HepG2 (cell line): ENCODE measurements around the gene EFNA4. TPM values are rescaled to one million over a fixed set of nuclear protein-coding genes. Genes with fewer than 3 reads are reported as not detected.
A peak's percentile ranks its signal among the peaks of the same experiment; 100 is the strongest.

Experiments
- CBX2 ChIP-seq, 2 experiments: fragments of 200-600 bp in 1 of 2; sonication (generic); formaldehyde crosslinking in 1 of 2; IDR thresholded peaks; 2 replicates each; pipeline versions ENCODE4 v1.7.0 to v1.8.1; 2018 to 2022; ENCODE audit warnings: low read depth in 2 of 2, low read length in 1 of 2, mild to moderate bottlenecking in 1 of 2, missing genetic modification reagents in 1 of 2
- FOXJ3 ChIP-seq: sonication (generic); formaldehyde crosslinking; IDR thresholded peaks from 2 replicates; pipeline ENCODE4 v1.4.0; 2020; ENCODE audit warnings: missing genetic modification reagents, mild to moderate bottlenecking, borderline replicate concordance
- HNF4G ChIP-seq, 2 experiments: sonication (generic) in 1 of 2; formaldehyde crosslinking in 1 of 2; IDR thresholded peaks; 2 replicates each; pipeline versions ENCODE4 v1.4.0 to v1.6.1; 2011 to 2020; ENCODE audit warnings: borderline replicate concordance in 2 of 2, low read depth in 2 of 2, mild to moderate bottlenecking in 2 of 2, low read length in 1 of 2, missing genetic modification reagents in 1 of 2, moderate library complexity in 1 of 2
- HOXA9 ChIP-seq: sonication (generic); formaldehyde crosslinking; IDR thresholded peaks from 2 replicates; pipeline ENCODE4 v1.8.1; 2022; ENCODE audit warnings: missing genetic modification reagents, mild to moderate bottlenecking, moderate library complexity, borderline replicate concordance
- KLF16 ChIP-seq, 2 experiments: sonication (generic) in 1 of 2; formaldehyde crosslinking in 1 of 2; IDR thresholded peaks; 2 replicates each; pipeline versions ENCODE4 v1.6.1 to v1.8.0; 2016 to 2023; ENCODE audit warnings: missing genetic modification reagents in 2 of 2, missing compliant biosample characterization in 1 of 2
- ZBTB20 ChIP-seq: sonication (generic); formaldehyde crosslinking; IDR thresholded peaks from 2 replicates; pipeline ENCODE4 v1.8.1; 2023; ENCODE audit warnings: missing genetic modification reagents, low read depth, mild to moderate bottlenecking, borderline replicate concordance
- ZNF572 ChIP-seq: sonication (generic); formaldehyde crosslinking; IDR thresholded peaks from 2 replicates; pipeline ENCODE4 v1.5.1; 2020; ENCODE audit warnings: mild to moderate bottlenecking, missing genetic modification reagents
- ZSCAN25 ChIP-seq: sonication (generic); formaldehyde crosslinking; IDR thresholded peaks from 2 replicates; pipeline ENCODE4 v1.8.0; 2022; ENCODE audit warnings: mild to moderate bottlenecking, missing genetic modification reagents
- polyA plus RNA-seq, 8 experiments: library from polyadenylated mRNA; depleted of rRNA in 3 of 8; stranded (reverse) in 7 of 8; unstranded in 1 of 8; fragments of >200 nt; fragmentation: Illumina TruSeq in 4 of 8; extraction: Trizol in 4 of 8; gene quantifications; 2 replicates each; pipeline versions ENCODE4 v1.2.1 to v1.2.3, GENCODE V29; 2011 to 2016; ENCODE audit warnings: low read depth in 4 of 8, missing spikeins in 1 of 8, mixed read lengths in 1 of 8; ENCODE audit not compliant: insufficient read depth in 1 of 8
- total RNA-seq, 5 experiments: library from RNA; depleted of rRNA; stranded (reverse); fragments of >200 nt; fragmentation: Illumina TruSeq; extraction: Trizol; gene quantifications; 2 replicates each; pipeline ENCODE4 v1.2.3, GENCODE V29; 2016; ENCODE audit warnings: low read depth in 1 of 5
- TF ChIP-seq, protein P1 (sequence below), 2 experiments: sonication (generic) in 1 of 2; formaldehyde crosslinking in 1 of 2; IDR thresholded peaks; 2 replicates each; pipeline versions ENCODE4 v1.6.1 to v1.9.0; 2014 to 2022; ENCODE audit warnings: antibody characterized with exemption in 1 of 2, borderline replicate concordance in 1 of 2, inconsistent platforms in 1 of 2, low read depth in 1 of 2, missing genetic modification reagents in 1 of 2
- TF ChIP-seq, protein P2 (sequence below): sonication (generic); formaldehyde crosslinking; IDR thresholded peaks from 2 replicates; pipeline ENCODE4 v1.5.1; 2020; ENCODE audit warnings: missing genetic modification reagents, mild to moderate bottlenecking, borderline replicate concordance
- TF ChIP-seq, protein P3 (sequence below): sonication (generic); formaldehyde crosslinking; IDR thresholded peaks from 2 replicates; pipeline ENCODE4 v1.4.0; 2020; ENCODE audit warnings: missing genetic modification reagents
- TF ChIP-seq, protein P4 (sequence below): sonication (generic); formaldehyde crosslinking; IDR thresholded peaks from 2 replicates; pipeline ENCODE4 v1.4.0; 2020; ENCODE audit warnings: missing genetic modification reagents, mild to moderate bottlenecking, borderline replicate concordance

The EFNA4 gene
- total and polyA plus RNA-seq, 2 of the 13 experiments (the other 11 are each of a cell fraction or from before 2014, with no cell fraction given), result 12.0 to 17.2 TPM

DNA sequence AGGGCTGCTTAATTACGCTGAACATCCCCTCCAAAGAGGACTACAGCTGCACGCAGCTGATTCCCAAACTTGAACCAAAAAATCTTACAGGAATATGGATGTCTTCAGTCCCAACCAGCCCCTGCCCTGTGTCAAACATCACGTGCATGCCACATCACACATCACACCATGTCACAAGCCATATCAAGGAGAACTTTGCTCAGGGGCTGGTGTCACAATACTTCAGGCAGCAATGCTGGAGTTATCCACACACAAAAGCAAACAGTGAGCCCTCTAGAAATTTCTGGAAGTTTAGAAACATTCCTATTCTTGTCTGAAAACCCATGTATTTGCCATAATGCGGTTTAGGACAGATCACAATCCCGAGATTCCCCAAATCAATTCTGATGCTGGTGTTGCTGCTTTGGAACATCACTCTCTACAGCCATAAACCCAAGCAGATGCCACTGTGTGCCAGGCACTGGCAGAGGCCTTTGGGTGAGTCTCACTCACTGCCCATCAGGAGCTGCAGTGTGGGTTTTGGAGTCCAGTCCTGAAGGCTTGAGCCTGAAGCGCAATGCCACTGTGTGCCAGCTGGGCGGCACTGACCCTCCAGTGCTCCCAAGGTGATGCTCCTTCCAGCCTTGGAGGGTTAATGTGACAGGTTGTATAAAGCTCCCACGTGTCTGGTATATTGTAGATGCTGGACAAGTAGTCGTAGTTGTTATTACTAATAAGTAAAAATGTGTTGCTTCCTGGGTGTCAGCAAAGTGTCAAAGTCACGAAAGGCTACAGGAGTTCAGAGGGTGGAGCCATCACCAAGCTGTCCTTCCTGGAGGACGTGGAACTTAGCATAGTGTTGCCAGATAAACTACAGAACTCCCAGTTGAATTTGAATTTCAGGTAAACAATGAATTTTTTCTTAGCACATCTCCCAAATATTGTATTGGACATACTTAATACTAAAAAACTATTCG is 44.0 kb downstream of the EFNA4 start (continued):
- TF ChIP-seq, protein P1, sequence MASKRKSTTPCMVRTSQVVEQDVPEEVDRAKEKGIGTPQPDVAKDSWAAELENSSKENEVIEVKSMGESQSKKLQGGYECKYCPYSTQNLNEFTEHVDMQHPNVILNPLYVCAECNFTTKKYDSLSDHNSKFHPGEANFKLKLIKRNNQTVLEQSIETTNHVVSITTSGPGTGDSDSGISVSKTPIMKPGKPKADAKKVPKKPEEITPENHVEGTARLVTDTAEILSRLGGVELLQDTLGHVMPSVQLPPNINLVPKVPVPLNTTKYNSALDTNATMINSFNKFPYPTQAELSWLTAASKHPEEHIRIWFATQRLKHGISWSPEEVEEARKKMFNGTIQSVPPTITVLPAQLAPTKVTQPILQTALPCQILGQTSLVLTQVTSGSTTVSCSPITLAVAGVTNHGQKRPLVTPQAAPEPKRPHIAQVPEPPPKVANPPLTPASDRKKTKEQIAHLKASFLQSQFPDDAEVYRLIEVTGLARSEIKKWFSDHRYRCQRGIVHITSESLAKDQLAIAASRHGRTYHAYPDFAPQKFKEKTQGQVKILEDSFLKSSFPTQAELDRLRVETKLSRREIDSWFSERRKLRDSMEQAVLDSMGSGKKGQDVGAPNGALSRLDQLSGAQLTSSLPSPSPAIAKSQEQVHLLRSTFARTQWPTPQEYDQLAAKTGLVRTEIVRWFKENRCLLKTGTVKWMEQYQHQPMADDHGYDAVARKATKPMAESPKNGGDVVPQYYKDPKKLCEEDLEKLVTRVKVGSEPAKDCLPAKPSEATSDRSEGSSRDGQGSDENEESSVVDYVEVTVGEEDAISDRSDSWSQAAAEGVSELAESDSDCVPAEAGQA (IDR thresholded peaks at IDR 0.05; ENCODE audit: low read depth), result no peak
- TF ChIP-seq, protein P1 (CRISPR knock-in tag; IDR thresholded peaks at IDR 0.05; ENCODE audit: borderline replicate concordance), result no peak
- TF ChIP-seq KLF16 (CRISPR knock-in tag; IDR thresholded peaks at IDR 0.05) (0 out of 4 replicates have a peak, but pooled peaks of 1 of the 2 experiments have one; percentile 30), ZBTB20 (CRISPR knock-in tag) (no peak), ZNF572 (no peak), HOXA9 (CRISPR knock-in tag) (no peak), ZSCAN25 (CRISPR knock-in tag) (no peak), HNF4G (IDR thresholded peaks at IDR 0.05; ENCODE audit: borderline replicate concordance, low read depth, low read length) (peak; percentile 78), HNF4G (CRISPR knock-in tag; IDR thresholded peaks at IDR 0.05; ENCODE audit: borderline replicate concordance, low read depth) (peak; percentile 48; the same call in 1 of the 2 replicates), CBX2 (IDR thresholded peaks at IDR 0.05; ENCODE audit: low read depth, low read length) (no peak), CBX2 (CRISPR knock-in tag; IDR thresholded peaks at IDR 0.05; ENCODE audit: low read depth) (no peak), FOXJ3 (CRISPR knock-in tag) (peak; percentile 35; the same call in 1 of the 2 replicates)
- TF ChIP-seq, protein P2, sequence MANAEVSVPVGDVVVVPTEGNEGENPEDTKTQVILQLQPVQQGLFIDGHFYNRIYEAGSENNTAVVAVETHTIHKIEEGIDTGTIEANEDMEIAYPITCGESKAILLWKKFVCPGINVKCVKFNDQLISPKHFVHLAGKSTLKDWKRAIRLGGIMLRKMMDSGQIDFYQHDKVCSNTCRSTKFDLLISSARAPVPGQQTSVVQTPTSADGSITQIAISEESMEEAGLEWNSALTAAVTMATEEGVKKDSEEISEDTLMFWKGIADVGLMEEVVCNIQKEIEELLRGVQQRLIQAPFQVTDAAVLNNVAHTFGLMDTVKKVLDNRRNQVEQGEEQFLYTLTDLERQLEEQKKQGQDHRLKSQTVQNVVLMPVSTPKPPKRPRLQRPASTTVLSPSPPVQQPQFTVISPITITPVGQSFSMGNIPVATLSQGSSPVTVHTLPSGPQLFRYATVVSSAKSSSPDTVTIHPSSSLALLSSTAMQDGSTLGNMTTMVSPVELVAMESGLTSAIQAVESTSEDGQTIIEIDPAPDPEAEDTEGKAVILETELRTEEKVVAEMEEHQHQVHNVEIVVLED (CRISPR knock-in tag), result peak; percentile 44; the same call in 1 of the 2 replicates
- TF ChIP-seq, protein P3, sequence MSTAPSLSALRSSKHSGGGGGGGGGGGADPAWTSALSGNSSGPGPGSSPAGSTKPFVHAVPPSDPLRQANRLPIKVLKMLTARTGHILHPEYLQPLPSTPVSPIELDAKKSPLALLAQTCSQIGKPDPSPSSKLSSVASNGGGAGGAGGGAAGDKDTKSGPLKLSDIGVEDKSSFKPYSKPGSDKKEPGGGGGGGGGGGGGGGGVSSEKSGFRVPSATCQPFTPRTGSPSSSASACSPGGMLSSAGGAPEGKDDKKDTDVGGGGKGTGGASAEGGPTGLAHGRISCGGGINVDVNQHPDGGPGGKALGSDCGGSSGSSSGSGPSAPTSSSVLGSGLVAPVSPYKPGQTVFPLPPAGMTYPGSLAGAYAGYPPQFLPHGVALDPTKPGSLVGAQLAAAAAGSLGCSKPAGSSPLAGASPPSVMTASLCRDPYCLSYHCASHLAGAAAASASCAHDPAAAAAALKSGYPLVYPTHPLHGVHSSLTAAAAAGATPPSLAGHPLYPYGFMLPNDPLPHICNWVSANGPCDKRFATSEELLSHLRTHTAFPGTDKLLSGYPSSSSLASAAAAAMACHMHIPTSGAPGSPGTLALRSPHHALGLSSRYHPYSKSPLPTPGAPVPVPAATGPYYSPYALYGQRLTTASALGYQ (CRISPR knock-in tag), result 0 out of 2 replicates have a peak, but pooled peaks have one; percentile 32
- TF ChIP-seq, protein P4, sequence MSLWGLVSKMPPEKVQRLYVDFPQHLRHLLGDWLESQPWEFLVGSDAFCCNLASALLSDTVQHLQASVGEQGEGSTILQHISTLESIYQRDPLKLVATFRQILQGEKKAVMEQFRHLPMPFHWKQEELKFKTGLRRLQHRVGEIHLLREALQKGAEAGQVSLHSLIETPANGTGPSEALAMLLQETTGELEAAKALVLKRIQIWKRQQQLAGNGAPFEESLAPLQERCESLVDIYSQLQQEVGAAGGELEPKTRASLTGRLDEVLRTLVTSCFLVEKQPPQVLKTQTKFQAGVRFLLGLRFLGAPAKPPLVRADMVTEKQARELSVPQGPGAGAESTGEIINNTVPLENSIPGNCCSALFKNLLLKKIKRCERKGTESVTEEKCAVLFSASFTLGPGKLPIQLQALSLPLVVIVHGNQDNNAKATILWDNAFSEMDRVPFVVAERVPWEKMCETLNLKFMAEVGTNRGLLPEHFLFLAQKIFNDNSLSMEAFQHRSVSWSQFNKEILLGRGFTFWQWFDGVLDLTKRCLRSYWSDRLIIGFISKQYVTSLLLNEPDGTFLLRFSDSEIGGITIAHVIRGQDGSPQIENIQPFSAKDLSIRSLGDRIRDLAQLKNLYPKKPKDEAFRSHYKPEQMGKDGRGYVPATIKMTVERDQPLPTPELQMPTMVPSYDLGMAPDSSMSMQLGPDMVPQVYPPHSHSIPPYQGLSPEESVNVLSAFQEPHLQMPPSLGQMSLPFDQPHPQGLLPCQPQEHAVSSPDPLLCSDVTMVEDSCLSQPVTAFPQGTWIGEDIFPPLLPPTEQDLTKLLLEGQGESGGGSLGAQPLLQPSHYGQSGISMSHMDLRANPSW, result no peak
